ENCODE data around the gene ATPAF2.
A peak's percentile ranks its signal among the peaks of the same experiment; 100 is the strongest.

The ATPAF2 gene

GRCh38 chr17:18040261-18040858 lies 1.4 kb upstream of the ATPAF2 start:
- FAIRE-seq (no peak), DNase-seq (ENCODE audit: extremely low spot score, insufficient read length, low read depth) (no peak)

- no peak for FAIRE-seq
- no peak for DNase-seq (ENCODE audit: extremely low spot score, insufficient read length, low read depth)
Observed at GRCh38 chr17:18039535-18040260, 730 bp upstream of the ATPAF2 start.

- FAIRE-seq (peak; percentile 45), DNase-seq (ENCODE audit: extremely low spot score, insufficient read length, low read depth) (no peak)
Observed at GRCh38 chr17:18038149-18038850, 668 bp downstream of the ATPAF2 start.

- no peak for FAIRE-seq
- no peak for DNase-seq (ENCODE audit: extremely low spot score, insufficient read length, low read depth)
Observed at GRCh38 chr17:18037486-18037885, 1.5 kb downstream of the ATPAF2 start.

- DNase-seq (ENCODE audit: extremely low spot score, insufficient read length, low read depth) (no peak), FAIRE-seq (no peak)
Observed at GRCh38 chr17:18035704-18036103, 3.3 kb downstream of the ATPAF2 start.

- FAIRE-seq (peak; percentile 96), DNase-seq (ENCODE audit: extremely low spot score, insufficient read length, low read depth) (no peak)
Observed at GRCh38 chr17:18033442-18034099, 5.4 kb downstream of the ATPAF2 start.

- DNase-seq (ENCODE audit: extremely low spot score, insufficient read length, low read depth) (no peak), FAIRE-seq (no peak)
Observed at GRCh38 chr17:18031955-18032354, 7.0 kb downstream of the ATPAF2 start.

- FAIRE-seq (no peak), DNase-seq (ENCODE audit: extremely low spot score, insufficient read length, low read depth) (no peak)
Observed at GRCh38 chr17:18028952-18029540, 9.9 kb downstream of the ATPAF2 start.

- FAIRE-seq (no peak), DNase-seq (ENCODE audit: extremely low spot score, insufficient read length, low read depth) (no peak)
Observed at GRCh38 chr17:18028114-18028951, 10.6 kb downstream of the ATPAF2 start.

- DNase-seq (ENCODE audit: extremely low spot score, insufficient read length, low read depth) (no peak), FAIRE-seq (no peak)
Observed at GRCh38 chr17:18027280-18027679, 11.7 kb downstream of the ATPAF2 start.

- DNase-seq (ENCODE audit: extremely low spot score, insufficient read length, low read depth) (no peak), FAIRE-seq (no peak)
Observed at GRCh38 chr17:18025945-18026776, 12.8 kb downstream of the ATPAF2 start.

- DNase-seq (ENCODE audit: extremely low spot score, insufficient read length, low read depth), result peak; percentile 61
- FAIRE-seq, result peak; percentile 95
Observed at GRCh38 chr17:18025241-18025944, 13.6 kb downstream of the ATPAF2 start.

GRCh38 chr17:18021372-18021771 lies 17.6 kb downstream of the ATPAF2 start:
- DNase-seq (ENCODE audit: extremely low spot score, insufficient read length, low read depth) (no peak), FAIRE-seq (no peak)

GRCh38 chr17:18020971-18021370 lies 18.0 kb downstream of the ATPAF2 start:
- FAIRE-seq, result no peak
- no peak for DNase-seq (ENCODE audit: extremely low spot score, insufficient read length, low read depth)

- DNase-seq (ENCODE audit: extremely low spot score, insufficient read length, low read depth) (no peak), FAIRE-seq (no peak)
Observed at GRCh38 chr17:18019838-18020154, 19.2 kb downstream of the ATPAF2 start.

GRCh38 chr17:18018411-18018921 lies 20.5 kb downstream of the ATPAF2 start:
- FAIRE-seq (no peak), DNase-seq (ENCODE audit: extremely low spot score, insufficient read length, low read depth) (no peak)

- no peak for FAIRE-seq
- DNase-seq (ENCODE audit: extremely low spot score, insufficient read length, low read depth), result no peak
Observed at GRCh38 chr17:18017958-18018357, 21.0 kb downstream of the ATPAF2 start.

GRCh38 chr17:18016426-18016825 lies 22.5 kb downstream of the ATPAF2 start:
- no peak for FAIRE-seq

More at GRCh38 chr17:18016426-18016825, 22.5 kb downstream of the ATPAF2 start:
- DNase-seq (ENCODE audit: extremely low spot score, insufficient read length, low read depth), result no peak
